HEK293T (cell line): ENCODE results near the gene NFKBIB.

Experiments
- ARNT ChIP-seq: fragments of 450-650 bp; IDR thresholded peaks from 2 replicates; pipeline ENCODE4 v1.6.1; 2017; ENCODE audit warnings: mild to moderate bottlenecking
- ELF4 ChIP-seq: fragments of 450-650 bp; IDR thresholded peaks from 2 replicates; pipeline ENCODE4 v1.6.1; 2017; ENCODE audit warnings: antibody characterized with exemption
- FOXK2 ChIP-seq: fragments of 450-650 bp; IDR thresholded peaks from 2 replicates; pipeline ENCODE4 v1.6.1; 2016; ENCODE audit warnings: mild to moderate bottlenecking
- SP1 ChIP-seq: fragments of 450-650 bp; IDR thresholded peaks from 2 replicates; pipeline ENCODE4 v1.6.1; 2017

DNA sequence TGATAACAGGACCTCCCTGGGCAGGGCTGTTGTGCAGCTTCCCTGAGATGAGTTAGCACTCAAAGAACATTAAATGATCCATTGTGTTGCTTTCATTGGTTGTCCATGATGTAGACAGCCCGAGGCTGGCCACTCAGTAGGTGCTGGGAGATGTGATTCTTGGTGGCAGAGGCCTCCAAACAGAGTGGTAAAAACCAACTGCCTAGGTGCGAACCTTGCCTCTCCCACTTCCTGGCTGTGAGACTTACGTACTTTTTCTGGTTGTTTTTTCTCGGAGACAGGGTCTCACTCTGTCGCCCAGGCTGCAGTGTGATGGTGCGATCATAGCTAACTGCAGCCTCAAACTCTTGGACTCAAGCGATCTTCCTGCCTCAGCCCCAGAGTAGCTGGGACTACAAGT is 24.6 kb downstream of the NFKBIB start:
- no peak for TF ChIP-seq FOXK2
- no peak for TF ChIP-seq ARNT
- no peak for TF ChIP-seq ELF4
- no peak for TF ChIP-seq SP1
